Smooth muscle cell (in vitro differentiated cells): ENCODE measurements around the gene USP40. TPM values are rescaled to one million over a fixed set of nuclear protein-coding genes. Genes with fewer than 3 reads are reported as not detected.

Experiments
- DNase-seq: peaks from one replicate; lab custom pipeline; 2025; ENCODE audit not compliant: unreplicated experiment; lab: John Stamatoyannopoulos, UW
- H2AFZ ChIP-seq: fragments of 200-600 bp; sonication (generic); 2 replicates; pipeline ENCODE4 v1.6.0; 2016; ENCODE audit warnings: antibody characterized with exemption, low read depth, mild to moderate bottlenecking
- H3F3A ChIP-seq: fragments of 200-600 bp; sonication (generic); 2 replicates; pipeline ENCODE4 v1.6.0; 2017; ENCODE audit warnings: antibody characterized with exemption, low read depth
- H3K27ac ChIP-seq: fragments of 200-600 bp; sonication (generic); 2 replicates; pipeline ENCODE4 v1.5.1; 2016; ENCODE audit warnings: low read depth, mild to moderate bottlenecking
- H3K27me3 ChIP-seq: fragments of 200-600 bp; sonication (generic); 2 replicates; pipeline ENCODE4 v1.6.1; 2016; ENCODE audit warnings: low read depth, mild to moderate bottlenecking
- H3K36me3 ChIP-seq: fragments of 200-600 bp; sonication (generic); 2 replicates; pipeline ENCODE4 v1.5.1; 2016; ENCODE audit warnings: low read depth
- H3K4me1 ChIP-seq: fragments of 200-600 bp; sonication (generic); 2 replicates; pipeline ENCODE4 v1.5.1; 2016; ENCODE audit warnings: low read depth
- H3K4me2 ChIP-seq: fragments of 200-600 bp; sonication (generic); 2 replicates; pipeline ENCODE4 v1.6.0; 2016; ENCODE audit warnings: mild to moderate bottlenecking
- H3K4me3 ChIP-seq: fragments of 200-600 bp; sonication (generic); 2 replicates; pipeline ENCODE4 v1.5.1; 2016; ENCODE audit warnings: mild to moderate bottlenecking
- H3K79me2 ChIP-seq: fragments of 200-600 bp; sonication (generic); 2 replicates; pipeline ENCODE4 v1.6.0; 2016; ENCODE audit warnings: low read depth, mild to moderate bottlenecking
- H3K9ac ChIP-seq: fragments of 200-600 bp; sonication (generic); 2 replicates; pipeline ENCODE4 v1.6.0; 2016; ENCODE audit warnings: low read depth
- H3K9me3 ChIP-seq: fragments of 200-600 bp; sonication (generic); replicated peaks from 2 replicates; pipeline ENCODE4 v1.5.1; 2016; ENCODE audit warnings: low read depth
- H4K20me1 ChIP-seq: fragments of 200-600 bp; sonication (generic); 2 replicates; pipeline ENCODE4 v1.6.0; 2016; ENCODE audit warnings: low read depth
- CTCF ChIP-seq: fragments of 200-600 bp; sonication (generic); IDR thresholded peaks from 2 replicates; pipeline ENCODE4 v1.5.1; 2017; ENCODE audit warnings: borderline replicate concordance, mild to moderate bottlenecking, antibody characterized with exemption; ENCODE audit not compliant: insufficient read depth, poor library complexity, severe bottlenecking
- WGBS: methylation state at CpG from one replicate; pipeline ENCODE4 v1.1.7; 2016; ENCODE audit warnings: low lambda C conversion rate; 5-methylcytosine and 5-hydroxymethylcytosine counted together
- polyA plus RNA-seq: library from polyadenylated mRNA; unstranded; fragments of >200 nt; fragmentation: Nextera tagmentation; extraction: Ambion mirVana; gene quantifications from 2 replicates; pipeline ENCODE4 v1.2.1, GENCODE V29; 2016
- total RNA-seq: library from RNA; depleted of rRNA; stranded (reverse); fragments of >200 nt; gene quantifications from 2 replicates; pipeline ENCODE4 v1.2.3, GENCODE V29; 2014

The USP40 gene
- total and polyA plus RNA-seq, 2 experiments from 2014 or later = 9.4 to 23.6 TPM

- no peak overlapping the region for H3K27ac ChIP-seq
- no peaks in the 10 kb centered on the region for H3K9me3 ChIP-seq
- H3K4me1 ChIP-seq = no peaks in the 10 kb centered on the region
- H3K9ac ChIP-seq = no peak overlapping the region
- no peaks in the 10 kb centered on the region for H3K79me2 ChIP-seq
- no peak overlapping the region for H3K4me2 ChIP-seq
- TF ChIP-seq CTCF = no peak
- no peak overlapping the region for H3K4me3 ChIP-seq
- no peaks in the 10 kb centered on the region for H3K36me3 ChIP-seq
- no peak for DNase-seq
- H4K20me1 ChIP-seq = no peaks in the 10 kb centered on the region
- no peaks in the 10 kb centered on the region for H3K27me3 ChIP-seq
- no peak overlapping the region for H2AFZ ChIP-seq
- H3F3A ChIP-seq = no peaks in the 10 kb centered on the region
- 97% methylated on average over 25 of the region's 26 CpGs for WGBS
Observed at GRCh38 chr2:233441161-233442027, 125.2 kb downstream of the USP40 start.

GRCh38 chr2:233440714-233441113 is 125.9 kb downstream of the USP40 start:
- no peaks in the 10 kb centered on the region for H3K36me3 ChIP-seq
- no peak overlapping the region for H3K4me2 ChIP-seq
- no peak overlapping the region for H3K9ac ChIP-seq
- H4K20me1 ChIP-seq = no peaks in the 10 kb centered on the region
- no peak overlapping the region for H3K27ac ChIP-seq
- no peak overlapping the region for H2AFZ ChIP-seq
- no peaks in the 10 kb centered on the region for H3K9me3 ChIP-seq
- 98% methylated on average over 9 of the region's 9 CpGs for WGBS
- H3K4me1 ChIP-seq = no peaks in the 10 kb centered on the region
- DNase-seq = no peak
- no peak overlapping the region for H3K4me3 ChIP-seq
- H3K27me3 ChIP-seq = no peaks in the 10 kb centered on the region
- no peaks in the 10 kb centered on the region for H3K79me2 ChIP-seq
- no peaks in the 10 kb centered on the region for H3F3A ChIP-seq
- no peak for TF ChIP-seq CTCF

GRCh38 chr2:233440314-233440713 is 126.3 kb downstream of the USP40 start:
- no peak overlapping the region for H2AFZ ChIP-seq
- 94% methylated on average over 17 of the region's 17 CpGs for WGBS

More at GRCh38 chr2:233440314-233440713, 126.3 kb downstream of the USP40 start:
- TF ChIP-seq CTCF = no peak
- no peaks in the 10 kb centered on the region for H3K9me3 ChIP-seq
- H3K4me3 ChIP-seq = no peak overlapping the region
- H3K9ac ChIP-seq = no peak overlapping the region
- DNase-seq = no peak
- no peaks in the 10 kb centered on the region for H3F3A ChIP-seq
- H3K27ac ChIP-seq = no peak overlapping the region
- no peaks in the 10 kb centered on the region for H3K27me3 ChIP-seq
- H3K36me3 ChIP-seq = no peaks in the 10 kb centered on the region
- H3K4me2 ChIP-seq = no peak overlapping the region
- no peaks in the 10 kb centered on the region for H4K20me1 ChIP-seq
- no peaks in the 10 kb centered on the region for H3K4me1 ChIP-seq
- H3K79me2 ChIP-seq = no peaks in the 10 kb centered on the region
